Measurements from ENCODE around the gene PIK3R6.

DNA sequence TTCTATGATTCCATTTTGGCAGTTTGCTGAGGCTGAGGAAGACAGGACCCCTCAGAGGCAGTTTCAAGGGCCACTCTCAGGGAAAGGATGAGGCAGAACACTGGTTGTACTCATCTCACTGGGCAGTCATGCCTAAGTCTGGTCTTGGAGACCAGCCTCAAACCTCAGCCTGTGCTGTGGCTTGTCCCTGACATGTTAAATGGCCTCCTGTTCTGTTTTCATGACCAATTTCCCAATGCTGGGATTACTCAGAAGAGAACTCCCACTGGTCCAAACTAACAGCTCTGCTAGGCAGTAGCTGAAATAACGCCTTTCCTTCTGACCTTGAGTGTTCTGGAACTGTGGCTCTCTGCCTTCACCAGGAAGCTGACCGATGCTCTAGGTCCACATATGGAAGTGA, 100.7 kb downstream of the PIK3R6 start:
- TF ChIP-seq, protein P1, sequence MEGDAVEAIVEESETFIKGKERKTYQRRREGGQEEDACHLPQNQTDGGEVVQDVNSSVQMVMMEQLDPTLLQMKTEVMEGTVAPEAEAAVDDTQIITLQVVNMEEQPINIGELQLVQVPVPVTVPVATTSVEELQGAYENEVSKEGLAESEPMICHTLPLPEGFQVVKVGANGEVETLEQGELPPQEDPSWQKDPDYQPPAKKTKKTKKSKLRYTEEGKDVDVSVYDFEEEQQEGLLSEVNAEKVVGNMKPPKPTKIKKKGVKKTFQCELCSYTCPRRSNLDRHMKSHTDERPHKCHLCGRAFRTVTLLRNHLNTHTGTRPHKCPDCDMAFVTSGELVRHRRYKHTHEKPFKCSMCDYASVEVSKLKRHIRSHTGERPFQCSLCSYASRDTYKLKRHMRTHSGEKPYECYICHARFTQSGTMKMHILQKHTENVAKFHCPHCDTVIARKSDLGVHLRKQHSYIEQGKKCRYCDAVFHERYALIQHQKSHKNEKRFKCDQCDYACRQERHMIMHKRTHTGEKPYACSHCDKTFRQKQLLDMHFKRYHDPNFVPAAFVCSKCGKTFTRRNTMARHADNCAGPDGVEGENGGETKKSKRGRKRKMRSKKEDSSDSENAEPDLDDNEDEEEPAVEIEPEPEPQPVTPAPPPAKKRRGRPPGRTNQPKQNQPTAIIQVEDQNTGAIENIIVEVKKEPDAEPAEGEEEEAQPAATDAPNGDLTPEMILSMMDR (conservative IDR thresholded peaks at IDR 0.05; ENCODE audit: low read length), result no peak
- TF ChIP-seq EZH2phosphoT487 (IDR thresholded peaks at IDR 0.05; ENCODE audit: borderline replicate concordance), result no peak
